GM12878 (cell line): ENCODE measurements around the gene DAZAP2. TPM values are rescaled to one million over a fixed set of nuclear protein-coding genes. Genes with fewer than 3 reads are reported as not detected.
"Not testable (repeated sequence)": the region's sequence is repeated elsewhere in the genome, so short reads cannot be mapped to it uniquely, and the experiment has no call there.

Experiments used
- ATAC-seq: fragments of 200-7000 bp; cut with Tn5 transposase; 3 replicates; pipeline ENCODE4 v1.9.1; 2020; ENCODE audit warnings: mild to moderate bottlenecking, moderate library complexity
- BruUV-seq: library from RNA; stranded (reverse); fragments of 400-500 nt; replicated peaks from 2 replicates; lab custom pipeline; 2021; lab: Mats Ljungman, UMichigan
- CTCF ChIA-PET: fragments of 300-600 bp; sonication (Branson Sonifier 250); formaldehyde crosslinking; extraction: SDS; loops from one replicate; lab custom pipeline; 2021; ENCODE audit warnings: inconsistent platforms; lab: Yijun Ruan, JAX
- POLR2A ChIA-PET: fragments of 350-600 bp; formaldehyde crosslinking; extraction: SDS; loops from one replicate; lab custom pipeline; 2021; ENCODE audit warnings: inconsistent platforms; lab: Charles Lee
- RAD21 ChIA-PET: fragments of 300-600 bp; sonication (Branson Sonifier 250); formaldehyde crosslinking; loops from one replicate; lab custom pipeline; 2023; ENCODE audit warnings: antibody characterized with exemption; ENCODE audit not compliant: unreplicated experiment; lab: Charles Lee
- SMC1A ChIA-PET: fragments of 300-600 bp; sonication (Branson Sonifier 250); formaldehyde crosslinking; loops from one replicate; lab custom pipeline; 2023; ENCODE audit not compliant: unreplicated experiment, uncharacterized antibody; lab: Charles Lee
- DNase-seq: peaks from one replicate; pipeline ENCODE4 v3.0.0-alpha.2; 2011; ENCODE audit warnings: low read depth, low spot score
- FAIRE-seq: peaks from 3 replicates; lab custom pipeline; 2011; peaks lifted over from hg19 to GRCh38; lab: Jason Lieb, UNC
- H2AFZ ChIP-seq: 2 replicates; pipeline ENCODE4 v1.6.0; 2011; ENCODE audit warnings: low read depth, low read length, control low read depth; ENCODE audit not compliant: control insufficient read depth
- H3K27ac ChIP-seq: 2 replicates; pipeline ENCODE4 v1.5.1; 2011; ENCODE audit warnings: control low read depth; ENCODE audit not compliant: control insufficient read depth, insufficient read depth
- H3K27me3 ChIP-seq, 2 experiments: replicated peaks in 1 of 2; 2 replicates each; pipeline versions ENCODE4 v1.6.0 to v1.6.1; 2011; ENCODE audit warnings: low read length in 1 of 2; ENCODE audit not compliant: control insufficient read depth in 2 of 2, insufficient read depth in 2 of 2
- H3K36me3 ChIP-seq, 2 experiments: 2 replicates each; pipeline ENCODE4 v1.5.1; 2011; ENCODE audit warnings: low read length in 1 of 2; ENCODE audit not compliant: control insufficient read depth in 2 of 2, insufficient read depth in 2 of 2
- H3K4me1 ChIP-seq: 2 replicates; pipeline ENCODE4 v1.6.1; 2011; ENCODE audit warnings: mild to moderate bottlenecking, low read length, moderate library complexity, mixed read lengths; ENCODE audit not compliant: control insufficient read depth, insufficient read depth
- H3K4me2 ChIP-seq: 2 replicates; pipeline ENCODE4 v1.6.0; 2011; ENCODE audit warnings: control low read depth; ENCODE audit not compliant: control insufficient read depth, insufficient read depth
- H3K4me3 ChIP-seq: fragments of 200-600 bp; sonication (generic); 2 replicates; pipeline ENCODE4 v1.5.1; 2016
- H3K79me2 ChIP-seq: 2 replicates; pipeline ENCODE4 v1.6.0; 2011; ENCODE audit warnings: low read length; ENCODE audit not compliant: control insufficient read depth, insufficient read depth
- H3K9ac ChIP-seq: 2 replicates; pipeline ENCODE4 v1.8.0; 2011; ENCODE audit warnings: low read length, control low read depth, mixed read lengths; ENCODE audit not compliant: control insufficient read depth, insufficient read depth
- H3K9me3 ChIP-seq: replicated peaks from 3 replicates; pipeline ENCODE4 v1.5.1; 2011; ENCODE audit warnings: mild to moderate bottlenecking, low read length; ENCODE audit not compliant: control insufficient read depth, insufficient read depth
- H4K20me1 ChIP-seq: 2 replicates; pipeline ENCODE4 v1.6.0; 2011; ENCODE audit not compliant: control insufficient read depth, insufficient read depth
- CTCF ChIP-seq, 3 experiments: IDR thresholded peaks in 2 of 3; conservative IDR thresholded peaks in 1 of 3; 2 replicates each; pipeline ENCODE4 v1.5.1; 2011; ENCODE audit warnings: low read depth in 3 of 3, low read length in 3 of 3, mild to moderate bottlenecking in 3 of 3, control low read depth in 2 of 3, moderate library complexity in 2 of 3, inconsistent platforms in 1 of 3, mixed read lengths in 1 of 3; ENCODE audit not compliant: control insufficient read depth in 2 of 3, insufficient read depth in 1 of 3; ENCODE audit errors: extremely low read depth in 1 of 3
- RAD21 ChIP-seq: IDR thresholded peaks from 2 replicates; pipeline ENCODE4 v1.6.1; 2011; ENCODE audit warnings: mild to moderate bottlenecking, low read depth, low read length, moderate library complexity; ENCODE audit not compliant: insufficient read depth
- SMC3 ChIP-seq: IDR thresholded peaks from 2 replicates; pipeline ENCODE4 v1.6.1; 2011; ENCODE audit warnings: low read length, improper control_type of control experiment, borderline replicate concordance
- TARDBP ChIP-seq: IDR thresholded peaks from 2 replicates; pipeline ENCODE4 v1.6.1; 2016; ENCODE audit warnings: borderline replicate concordance
- WGBS: methylation state at CpG from one replicate; pipeline ENCODE4 v1.1.6; 2016; ENCODE audit warnings: low lambda C conversion rate; ENCODE audit not compliant: insufficient replicate concordance, insufficient coverage; ENCODE audit errors: missing lambda C conversion rate; 5-methylcytosine and 5-hydroxymethylcytosine counted together
- in situ Hi-C: fragments of 300-500 bp; cut with MboI; formaldehyde crosslinking; loops from 9 replicates; pipeline ENCODE4 v1.14.3; 2018; ENCODE audit warnings: mixed read lengths
- intact Hi-C: fragments of 100-400 bp; cut with micrococcal nuclease; formaldehyde crosslinking; loops from one replicate; pipeline ENCODE4 v1.14.2; 2022; ENCODE audit not compliant: unreplicated experiment
- polyA plus RNA-seq, 11 experiments: library from polyadenylated mRNA; depleted of rRNA in 4 of 11; unstranded in 6 of 11; stranded (reverse) in 5 of 11; fragments of >200 nt; fragmentation: Nextera tagmentation in 4 of 11; fragmentation: Illumina TruSeq in 1 of 11; extraction: Ambion mirVana in 4 of 11; extraction: Trizol in 1 of 11; gene quantifications; 1 replicate in 1 of 11; 2 replicates in 10 of 11; pipeline versions ENCODE4 v1.2.1 to v1.2.3, GENCODE V29; 2011 to 2016; ENCODE audit warnings: inconsistent platforms in 2 of 11, missing spikeins in 2 of 11, low read depth in 1 of 11
- total RNA-seq, 4 experiments: library from RNA; depleted of rRNA in 3 of 4; stranded (reverse); fragments of >200 nt in 3 of 4; fragmentation: Illumina TruSeq in 1 of 4; extraction: Trizol in 1 of 4; gene quantifications; 2 replicates each; pipeline versions ENCODE4 v1.2.1 to v1.2.3, GENCODE V29; 2013 to 2021

Gene DAZAP2
- total and polyA plus RNA-seq, 10 of the 15 experiments (the other 5 are each of a cell fraction or from before 2014, with no cell fraction given), result 71.0 to 267 (median 158) TPM

DNA sequence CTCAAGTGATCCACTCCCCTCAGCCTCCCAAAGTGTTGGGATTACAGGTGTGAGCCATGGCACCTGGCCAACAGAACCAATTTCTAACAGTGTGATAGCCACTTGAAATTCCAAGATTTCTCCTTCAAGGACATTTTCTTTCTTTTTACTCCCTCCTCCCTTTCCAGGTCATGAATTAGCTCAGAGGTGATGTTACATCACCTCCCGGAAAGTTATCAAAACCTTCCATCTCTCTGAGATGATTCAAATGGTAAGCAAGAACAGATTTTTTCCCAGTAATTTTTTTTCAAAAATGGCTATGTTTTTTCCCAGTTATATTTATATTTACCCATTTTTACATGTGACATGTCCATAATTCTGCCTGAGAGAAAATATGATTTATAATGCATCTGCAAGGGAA is 47.2 kb downstream of the DAZAP2 start:
- no peak overlapping the region for H3K9ac ChIP-seq
- FAIRE-seq (no peak), DNase-seq (no peak), ATAC-seq (no peak)
- H3K36me3 ChIP-seq, result no peaks in the 10 kb centered on the region; a peak in 2 of 4 replicates
- RAD21 ChIA-PET, result no interaction called here
- no peaks in the 10 kb centered on the region for H4K20me1 ChIP-seq
- CTCF ChIA-PET, result interaction anchor here (1.8 kb wide), 1 partner anchor 55 kb away, joined by 8 read pairs; no protein-coding TSS in a partner anchor
- no peak overlapping the region for H3K27ac ChIP-seq
- no peak overlapping the region for H2AFZ ChIP-seq
- intact Hi-C loops (no loop called here), in situ Hi-C loops (no loop called here)
- no peaks in the 10 kb centered on the region for H3K27me3 ChIP-seq
- no peaks in the 10 kb centered on the region for H3K9me3 ChIP-seq
- H3K4me1 ChIP-seq, result no peaks in the 10 kb centered on the region
- no peak for TF ChIP-seq TARDBP
- SMC1A ChIA-PET, result no interaction called here
- POLR2A ChIA-PET, result no interaction called here
- no peak overlapping the region for H3K4me2 ChIP-seq
- no peak overlapping the region for H3K4me3 ChIP-seq
- BruUV-seq, result TSS peak; percentile 57
- 92% methylated on average over 1 of the region's 1 CpG for WGBS
- no peaks in the 10 kb centered on the region for H3K79me2 ChIP-seq

DNA sequence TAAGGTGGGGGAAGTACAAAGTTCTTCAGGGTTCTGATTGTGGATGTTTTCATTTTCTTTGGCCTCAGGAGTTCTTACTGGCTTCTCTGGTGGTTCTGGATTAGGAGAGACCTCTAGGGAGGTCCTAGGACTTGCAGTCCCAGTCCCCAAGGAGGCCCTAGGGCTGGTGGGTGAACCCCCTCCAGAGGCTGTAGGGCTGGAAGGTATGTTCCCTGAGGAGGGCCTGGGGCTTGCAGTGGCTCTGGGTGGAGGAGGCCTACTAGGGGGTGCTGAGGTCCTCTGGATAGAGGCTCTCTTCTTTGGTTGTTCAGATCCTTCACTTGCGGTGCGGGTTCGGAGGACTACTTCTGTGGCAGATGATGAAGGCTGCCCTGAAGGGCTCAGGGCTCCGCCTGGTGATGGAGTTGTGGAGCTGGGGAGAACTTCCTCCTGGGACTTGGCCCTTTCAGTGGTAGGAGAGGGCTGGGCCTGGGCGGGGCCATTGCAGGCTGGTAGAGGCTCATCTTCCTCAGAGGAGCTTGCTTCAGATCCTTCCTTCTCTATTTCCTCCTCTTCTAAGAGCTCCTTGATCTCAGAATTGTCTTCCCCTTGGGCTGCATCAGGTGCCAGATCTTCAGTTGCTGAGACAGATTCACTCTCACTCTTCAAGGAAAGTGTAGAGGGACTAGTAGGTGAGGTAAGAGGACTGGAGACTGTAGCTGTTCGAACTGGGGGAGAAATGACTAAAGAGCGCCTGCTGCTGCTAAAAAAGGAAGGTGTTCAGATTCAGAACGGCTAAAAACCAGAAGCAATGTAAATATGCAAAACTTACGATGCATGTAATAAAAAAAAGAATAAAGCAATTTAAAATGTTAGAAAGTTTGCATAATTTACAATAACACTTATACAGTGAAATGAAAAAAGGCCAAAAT is 53.2 kb downstream of the DAZAP2 start:
- peak overlapping the region; percentile 38; the same call in 1 of the 2 replicates for H2AFZ ChIP-seq
- ATAC-seq (peak; percentile 68), FAIRE-seq (peak; percentile 44)
- TSS peak; percentile 61 for BruUV-seq
- POLR2A ChIA-PET, result interaction anchor here (0.6 kb wide), 1 partner anchor 985 kb away, joined by 4 read pairs; no protein-coding TSS in a partner anchor
- H3K9me3 ChIP-seq, H3K4me2 ChIP-seq, H3K9ac ChIP-seq, H3K4me1 ChIP-seq, H3K27ac ChIP-seq, in situ Hi-C loops, H3K27me3 ChIP-seq, H3K4me3 ChIP-seq, intact Hi-C loops, H3K36me3 ChIP-seq, DNase-seq, H3K79me2 ChIP-seq, H4K20me1 ChIP-seq, RAD21 ChIA-PET: not testable (repeated sequence)
- TF ChIP-seq CTCF (IDR thresholded peaks at IDR 0.05 in 2 of 3, conservative IDR thresholded peaks at IDR 0.05 in 1 of 3; ENCODE audit: control insufficient read depth in 2 of 3, extremely low read depth in 1 of 3, insufficient read depth in 1 of 3, low read depth in 3 of 3, low read length in 3 of 3) (peak; percentile 13 to 25 (median 24); a peak in 3 of 6 replicates), SMC3 (peak; percentile 13; the same call in 1 of the 2 replicates), RAD21 (peak; percentile 49)
- WGBS, result 41% methylated on average over 9 of the region's 9 CpGs
- CTCF ChIA-PET, result interaction anchor here (0.9 to 5.6 kb wide), 4 partner anchors 21 to 466 kb away, joined by 3 to 28 read pairs (median 4); no protein-coding TSS in a partner anchor
- SMC1A ChIA-PET, result interaction anchor here (1.7 to 2.2 kb wide), 2 partner anchors 29 to 49 kb away, joined by 4 to 8 read pairs; no protein-coding TSS in a partner anchor
